Kidney epithelial cell (primary cell): ENCODE measurements around the gene SLX4. TPM values are rescaled to one million over a fixed set of nuclear protein-coding genes. Genes with fewer than 3 reads are reported as not detected.
"Not testable (repeated sequence)": the region's sequence is repeated elsewhere in the genome, so short reads cannot be mapped to it uniquely, and the experiment has no call there.

Experiments used
- DNase-seq: peaks from one replicate; pipeline ENCODE4 v3.0.0-alpha.2; 2010; ENCODE audit warnings: low read depth
- H3K27me3 ChIP-seq: 2 replicates; pipeline ENCODE4 v1.6.0; 2011; ENCODE audit warnings: low read length; ENCODE audit not compliant: control insufficient read depth, insufficient read depth
- H3K36me3 ChIP-seq: 2 replicates; pipeline ENCODE4 v1.5.1; 2011; ENCODE audit warnings: low read length; ENCODE audit not compliant: control insufficient read depth, insufficient read depth
- H3K4me3 ChIP-seq: 2 replicates; pipeline ENCODE4 v1.5.1; 2011; ENCODE audit warnings: low read depth, mild to moderate bottlenecking, control low read depth, low read length
- CTCF ChIP-seq: IDR thresholded peaks from 2 replicates; pipeline ENCODE4 v1.5.1; 2011; ENCODE audit warnings: mild to moderate bottlenecking, moderate library complexity, low read length, control low read depth, inconsistent platforms; ENCODE audit not compliant: insufficient read depth, poor library complexity, severe bottlenecking
- total RNA-seq: library from RNA; depleted of rRNA; stranded (reverse); fragments of >200 nt; gene quantifications from 2 replicates; pipeline ENCODE4 v1.2.3, GENCODE V29; 2015

SLX4 gene
- total RNA-seq, 1 donor from 2014 or later, result 6.4 TPM

GRCh38 chr16:3610698-3611145 lies 684 bp downstream of the SLX4 start:
- DNase-seq, result no peak
- H3K4me3 ChIP-seq, result peak overlapping the region; percentile 62
- no peaks in the 10 kb centered on the region for H3K36me3 ChIP-seq
- H3K27me3 ChIP-seq, result no peaks in the 10 kb centered on the region
- TF ChIP-seq CTCF, result no peak

GRCh38 chr16:3609895-3610697 lies 1.3 kb downstream of the SLX4 start:
- Histone ChIP-seq H3K36me3 (no peaks in the 10 kb centered on the region), H3K4me3 (no peak overlapping the region), H3K27me3 (no peaks in the 10 kb centered on the region)
- no peak for DNase-seq
- TF ChIP-seq CTCF, result no peak

GRCh38 chr16:3608976-3609375 lies 2.4 kb downstream of the SLX4 start:
- not testable (repeated sequence) for DNase-seq, H3K4me3 ChIP-seq, H3K27me3 ChIP-seq, H3K36me3 ChIP-seq

- no peak for DNase-seq
- no peaks in the 10 kb centered on the region for H3K27me3 ChIP-seq
- H3K4me3 ChIP-seq, result no peak overlapping the region
- TF ChIP-seq CTCF, result no peak
- H3K36me3 ChIP-seq, result no peaks in the 10 kb centered on the region
Observed at GRCh38 chr16:3608069-3608468, 3.3 kb downstream of the SLX4 start.

- Histone ChIP-seq H3K4me3 (no peak overlapping the region), H3K27me3 (no peaks in the 10 kb centered on the region), H3K36me3 (no peaks in the 10 kb centered on the region)
- no peak for TF ChIP-seq CTCF
- DNase-seq, result no peak
Observed at GRCh38 chr16:3607634-3608033, 3.8 kb downstream of the SLX4 start.

GRCh38 chr16:3607161-3607560 lies 4.2 kb downstream of the SLX4 start:
- Histone ChIP-seq H3K4me3 (no peak overlapping the region), H3K27me3 (no peaks in the 10 kb centered on the region), H3K36me3 (no peaks in the 10 kb centered on the region)
- no peak for DNase-seq
- TF ChIP-seq CTCF, result no peak
